GM19463 (cell line): ENCODE results near the gene CCNYL1.
"Not testable (repeated sequence)": the region's sequence is repeated elsewhere in the genome, so short reads cannot be mapped to it uniquely, and the experiment has no call there.

Source experiments
- ATAC-seq: cut with Tn5 transposase; IDR thresholded peaks from one replicate; pipeline ENCODE4 v1.9.1; 2021; ENCODE audit warnings: mild to moderate bottlenecking, moderate library complexity; ENCODE audit not compliant: unreplicated experiment

CCNYL1 gene

GRCh38 chr2:207734264-207734635, 22.8 kb downstream of the CCNYL1 start:
- peak; percentile 48 for ATAC-seq

DNA sequence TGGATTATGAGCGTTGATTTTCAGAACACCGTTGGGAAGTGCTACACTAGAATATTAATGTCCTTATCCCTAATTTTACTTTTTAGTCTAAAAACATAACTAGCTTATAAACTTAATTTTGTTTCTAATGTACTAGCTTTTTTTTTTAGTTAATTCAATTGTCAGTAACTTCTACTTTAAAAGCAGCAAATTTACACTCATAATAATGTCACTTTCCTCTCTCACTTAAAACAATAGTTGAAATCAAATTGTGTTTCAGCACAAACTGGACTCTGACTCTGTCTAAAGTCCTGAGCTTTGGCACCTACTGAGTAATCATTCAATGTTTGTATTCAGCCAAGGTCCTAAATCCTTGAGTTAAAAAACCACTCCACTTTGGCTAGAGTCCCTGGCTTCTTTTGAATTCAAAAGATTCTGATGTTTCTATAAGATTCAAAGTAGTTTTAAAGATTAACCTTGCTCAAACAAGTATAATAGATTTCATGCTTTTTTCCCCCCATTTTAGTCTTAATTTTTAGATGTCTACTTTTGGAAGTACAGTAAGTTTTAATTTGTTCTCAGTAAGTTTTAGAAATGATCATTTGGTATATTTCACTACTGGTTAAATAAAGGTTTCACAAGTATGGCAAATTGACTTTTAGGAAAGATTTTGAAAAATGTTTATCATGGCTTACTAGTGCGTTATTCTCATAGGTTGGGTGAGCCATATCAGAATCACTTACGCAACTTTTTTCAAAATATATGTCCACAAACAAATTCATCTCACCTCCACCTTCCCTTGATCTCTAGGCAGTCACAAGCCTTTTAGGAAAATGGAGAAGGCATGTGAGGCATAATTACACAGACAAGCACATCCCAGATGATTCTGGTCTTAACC, 23.4 kb downstream of the CCNYL1 start:
- no peak for ATAC-seq

GRCh38 chr2:207735513-207735859, 24.0 kb downstream of the CCNYL1 start:
- not testable (repeated sequence) for ATAC-seq

GRCh38 chr2:207743514-207743913, 32.1 kb downstream of the CCNYL1 start:
- ATAC-seq: no peak

DNA sequence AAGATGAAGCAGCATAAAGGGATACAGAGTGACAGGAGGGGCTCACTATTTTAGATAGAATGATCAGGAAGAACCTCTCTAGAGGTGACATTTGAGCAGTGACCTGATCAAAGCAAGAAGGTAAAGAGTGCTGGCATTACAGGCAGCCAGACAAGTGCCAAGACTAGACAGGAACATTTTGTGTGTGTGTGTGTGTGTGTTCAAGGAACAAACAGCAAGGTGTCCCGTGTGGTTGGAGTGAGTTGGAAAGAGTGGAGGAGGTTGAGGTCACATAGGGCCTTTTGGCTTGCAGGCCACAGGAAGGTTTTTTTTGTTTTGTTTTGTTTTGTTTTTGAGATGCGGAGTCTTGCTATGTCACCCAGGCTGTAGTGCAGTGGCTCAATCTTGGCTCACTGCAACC, 32.6 kb downstream of the CCNYL1 start:
- ATAC-seq: no peak

- no peak for ATAC-seq
Measured at GRCh38 chr2:207744451-207744850, 33.0 kb downstream of the CCNYL1 start.

DNA sequence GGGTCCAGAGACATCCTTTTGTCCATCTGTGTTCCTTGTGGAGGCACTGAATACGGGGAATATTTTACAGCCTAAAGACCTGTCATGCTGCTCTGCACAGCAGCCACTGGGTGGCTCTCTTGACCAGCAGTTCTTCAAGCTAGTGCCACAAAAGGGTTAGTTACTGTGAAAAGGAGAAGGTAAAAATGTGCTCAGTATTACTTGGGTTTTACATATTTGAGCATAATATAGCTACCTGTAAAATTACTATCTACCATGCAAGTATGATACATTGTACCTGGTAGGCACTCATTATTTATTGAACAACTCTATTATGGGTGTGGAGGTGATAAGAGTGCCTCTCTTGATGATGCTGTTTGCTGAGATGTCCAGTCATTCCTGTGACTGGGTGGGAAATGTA, 34.7 kb downstream of the CCNYL1 start:
- peak; percentile 93 for ATAC-seq

DNA sequence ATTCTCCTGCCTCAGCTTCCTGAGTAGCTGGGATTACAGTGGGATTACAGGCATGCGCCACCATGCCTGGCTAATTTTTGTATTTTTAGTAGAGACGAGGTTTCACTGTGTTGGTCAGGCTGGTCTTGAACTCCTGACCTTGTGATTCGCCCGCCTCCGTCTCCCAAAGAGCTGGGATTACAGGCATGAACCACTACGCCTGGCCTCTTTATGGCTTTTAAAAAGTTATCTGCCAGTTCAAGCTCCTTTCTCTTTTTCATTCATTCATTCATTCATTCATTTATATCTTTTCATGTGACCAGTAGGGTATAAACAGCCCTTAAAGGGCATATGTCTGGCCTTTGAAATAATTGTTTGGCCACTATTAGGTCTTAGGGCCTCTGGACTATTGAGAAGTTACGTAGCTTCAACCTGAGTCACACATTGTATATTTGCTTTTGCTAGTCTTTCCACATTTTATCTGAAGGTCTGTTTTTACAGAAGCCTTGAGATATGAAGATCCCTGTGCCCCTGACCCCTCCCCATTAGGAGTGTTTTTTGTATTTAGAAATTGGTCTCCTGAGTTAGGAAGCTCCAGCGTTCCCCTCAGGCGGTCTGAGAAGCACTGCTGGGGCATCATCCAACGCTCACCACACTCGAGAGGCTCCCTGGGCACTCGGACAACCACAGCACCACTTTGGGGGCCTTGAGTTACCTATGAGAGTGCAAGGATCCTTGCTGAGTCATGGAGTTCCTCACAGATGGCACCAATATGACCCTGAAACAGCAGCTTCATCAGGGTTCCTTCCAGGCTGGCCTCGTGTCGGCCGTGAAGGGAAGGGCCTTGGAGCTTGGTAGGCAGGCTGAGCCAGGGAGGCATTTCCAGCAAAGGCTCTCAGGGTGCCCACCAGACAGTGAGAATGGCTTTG, 36.5 kb downstream of the CCNYL1 start:
- no peak for ATAC-seq

DNA sequence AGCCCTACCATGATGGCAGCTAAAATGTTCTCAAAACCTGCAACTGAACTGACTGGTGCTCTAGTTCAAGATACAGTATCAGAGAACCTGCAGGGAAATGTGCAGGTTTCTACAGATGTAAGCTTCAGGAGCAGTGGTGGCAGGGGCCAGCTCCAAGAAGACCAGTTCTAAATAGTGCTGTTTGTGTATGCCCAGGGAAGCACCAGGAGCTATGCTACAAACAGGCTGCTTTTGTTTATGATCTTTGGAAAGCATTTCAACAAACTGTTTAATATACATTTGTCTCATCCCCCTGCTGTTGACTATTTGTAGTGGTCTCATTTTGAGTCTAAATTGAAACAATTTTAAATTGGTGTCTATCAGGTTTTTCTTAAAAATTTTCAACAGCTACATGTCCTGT, 37.6 kb downstream of the CCNYL1 start:
- ATAC-seq: no peak

GRCh38 chr2:207749873-207750272, 38.4 kb downstream of the CCNYL1 start:
- no peak for ATAC-seq

DNA sequence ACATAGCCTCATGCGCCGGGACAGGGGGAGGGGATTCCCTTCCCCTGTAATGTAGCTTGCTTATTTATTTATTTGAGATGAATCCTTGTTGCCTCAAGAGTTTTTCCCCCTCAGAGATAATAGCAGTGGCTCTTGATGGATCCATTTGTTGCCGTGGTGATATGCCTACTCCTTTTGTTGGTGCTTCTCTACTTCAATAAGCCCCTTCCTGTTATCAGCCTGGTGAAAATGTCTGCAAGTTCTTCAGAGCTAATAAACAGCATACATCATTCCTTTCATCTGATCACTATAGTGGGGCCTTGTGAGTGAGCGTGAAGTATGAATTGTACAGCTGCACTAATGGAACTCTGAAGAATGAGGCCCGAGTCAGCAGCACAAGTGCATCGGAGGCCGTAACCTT, 38.9 kb downstream of the CCNYL1 start:
- ATAC-seq: no peak

DNA sequence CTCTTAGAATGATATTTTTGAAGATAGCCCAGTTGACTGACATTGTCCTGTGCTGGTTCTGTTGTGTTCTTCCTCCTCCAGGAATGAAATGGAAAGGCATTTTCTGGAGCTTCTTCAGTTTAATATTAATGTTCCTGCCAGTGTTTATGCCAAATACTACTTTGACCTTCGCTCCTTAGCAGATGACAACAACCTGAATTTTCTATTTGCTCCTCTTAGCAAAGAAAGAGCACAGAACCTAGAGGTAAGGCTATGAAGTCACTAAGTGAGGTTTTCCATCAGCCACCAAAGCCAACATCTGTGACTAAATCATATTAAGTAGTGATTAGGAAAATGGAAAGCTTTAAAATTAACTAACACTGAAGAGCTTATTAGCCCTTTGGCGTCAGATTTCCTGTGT, 39.4 kb downstream of the CCNYL1 start:
- ATAC-seq: no peak

- not testable (repeated sequence) for ATAC-seq
Measured at GRCh38 chr2:207753688-207754087, 42.2 kb downstream of the CCNYL1 start.

GRCh38 chr2:207754498-207755383, 43.3 kb downstream of the CCNYL1 start:
- no peak for ATAC-seq

- no peak for ATAC-seq
Measured at GRCh38 chr2:207758025-207758424, 46.6 kb downstream of the CCNYL1 start.

DNA sequence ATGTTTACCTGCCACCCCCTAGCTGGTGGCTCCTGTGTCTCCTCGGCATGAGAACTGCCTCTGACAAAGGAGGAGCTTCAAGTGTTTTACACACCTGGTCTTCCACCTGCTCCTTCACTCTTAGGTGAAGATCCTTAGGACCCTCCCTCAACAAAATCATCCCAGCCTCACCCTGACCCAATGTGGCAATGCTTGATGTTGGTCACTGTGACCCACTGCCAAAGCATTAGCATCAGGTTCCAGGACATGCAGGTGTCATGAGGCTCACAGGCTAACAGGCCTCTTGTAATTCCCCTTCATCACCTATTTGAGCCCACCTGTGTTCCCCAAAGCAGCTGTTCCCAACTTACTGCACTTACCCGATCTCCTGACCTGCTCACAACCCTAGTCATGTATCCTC, 48.5 kb downstream of the CCNYL1 start:
- ATAC-seq: no peak

GRCh38 chr2:207760453-207760852, 49.0 kb downstream of the CCNYL1 start:
- no peak for ATAC-seq

- not testable (repeated sequence) for ATAC-seq
Measured at GRCh38 chr2:207761426-207761825, 50.0 kb downstream of the CCNYL1 start.

DNA sequence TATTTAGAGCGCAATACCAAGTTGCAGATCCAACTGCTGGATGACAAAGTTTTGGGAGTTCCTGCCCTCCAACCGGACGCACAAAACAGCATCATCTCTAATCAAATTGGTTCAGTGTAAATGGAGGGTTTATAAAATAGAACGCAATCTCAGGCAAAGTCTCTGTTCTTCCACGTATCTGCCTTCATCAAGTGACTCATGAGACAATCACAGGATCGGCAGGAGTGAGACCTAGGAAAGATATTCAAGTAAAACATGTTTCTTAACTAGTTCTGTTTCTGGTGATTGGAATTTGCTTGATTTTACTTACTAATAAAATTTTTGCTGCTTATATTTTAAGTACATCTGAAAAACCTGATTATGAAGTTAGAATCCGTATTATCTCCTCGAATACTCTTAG, 50.7 kb downstream of the CCNYL1 start:
- ATAC-seq: no peak

GRCh38 chr2:207763303-207763917, 52.0 kb downstream of the CCNYL1 start:
- no peak for ATAC-seq
